Skin of body (tissue), 2 donors: Measurements from ENCODE around the gene TMEFF2. TPM values are rescaled to one million over a fixed set of nuclear protein-coding genes. Genes with fewer than 3 reads are reported as not detected.

Experiments
- DNase-seq: peaks from one replicate; lab custom pipeline; 2025; lab: John Stamatoyannopoulos, UW
- total RNA-seq: library from RNA; depleted of rRNA; stranded (reverse); fragments of >200 nt; gene quantifications from one replicate; pipeline ENCODE4 v1.2.3, GENCODE V29; 2014

TMEFF2 gene
- total RNA-seq, 1 donor from 2014 or later, result 1.1 TPM

GRCh38 chr2:192069417-192069816 is 125.3 kb downstream of the TMEFF2 start:
- no peak for DNase-seq

DNA sequence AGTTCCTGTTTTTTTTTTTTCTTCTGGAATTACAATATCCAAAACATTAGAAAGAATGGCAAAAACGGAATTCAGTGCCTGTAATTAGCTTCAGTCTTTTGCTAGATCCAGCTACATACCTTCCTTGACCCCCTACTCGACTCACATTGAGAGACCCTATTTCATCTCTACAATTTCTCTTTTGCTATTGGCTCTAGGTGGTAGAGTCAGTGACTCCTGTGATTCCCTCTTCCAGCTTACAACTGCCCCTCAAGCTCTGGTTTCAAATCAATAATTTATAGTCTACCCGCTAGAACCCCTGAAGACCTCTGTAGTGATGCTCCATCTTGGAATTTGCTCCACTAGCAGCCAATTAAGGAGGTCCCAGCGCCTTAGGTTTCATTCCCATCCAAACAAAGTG is 125.8 kb downstream of the TMEFF2 start:
- DNase-seq, result no peak

GRCh38 chr2:192067631-192068030 is 127.1 kb downstream of the TMEFF2 start:
- DNase-seq, result no peak

DNA sequence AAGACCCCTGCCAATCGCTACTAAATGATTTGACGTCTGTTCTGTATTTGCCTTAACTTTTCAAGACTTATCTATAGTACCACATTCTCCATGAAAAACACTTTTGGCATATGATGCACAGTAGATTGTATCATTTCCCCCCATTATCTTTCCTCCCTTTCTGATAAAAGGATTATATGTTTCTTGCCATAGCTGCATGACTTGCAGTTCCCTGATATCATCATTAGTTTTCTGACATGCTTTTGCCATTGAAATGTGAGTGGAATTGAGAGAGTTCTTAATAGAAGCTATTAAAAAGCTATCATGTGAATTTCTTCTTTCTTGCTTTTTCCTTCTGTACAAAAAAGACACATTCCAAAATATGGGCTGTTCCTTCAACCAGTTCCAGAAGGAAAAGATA is 130.3 kb downstream of the TMEFF2 start:
- DNase-seq, result no peak

DNA sequence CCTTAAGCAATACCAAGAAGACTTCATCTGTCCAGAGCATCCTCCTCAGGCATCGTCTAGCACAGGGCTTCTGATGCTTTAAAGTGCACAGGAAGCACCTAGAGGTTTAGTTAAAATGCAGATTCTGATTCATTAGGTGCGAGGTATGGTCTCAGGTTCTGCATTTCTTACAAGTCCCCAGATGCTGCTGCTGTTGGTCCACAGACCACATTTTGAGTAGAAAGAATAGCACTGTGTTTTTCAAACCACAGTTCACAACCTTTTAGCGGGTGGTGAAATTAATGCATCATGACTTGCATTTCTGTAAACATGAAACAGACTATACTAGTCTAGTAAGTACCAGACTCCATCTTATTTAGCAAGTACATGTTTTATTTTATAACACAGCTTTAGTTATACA is 134.6 kb downstream of the TMEFF2 start:
- DNase-seq, result no peak

DNA sequence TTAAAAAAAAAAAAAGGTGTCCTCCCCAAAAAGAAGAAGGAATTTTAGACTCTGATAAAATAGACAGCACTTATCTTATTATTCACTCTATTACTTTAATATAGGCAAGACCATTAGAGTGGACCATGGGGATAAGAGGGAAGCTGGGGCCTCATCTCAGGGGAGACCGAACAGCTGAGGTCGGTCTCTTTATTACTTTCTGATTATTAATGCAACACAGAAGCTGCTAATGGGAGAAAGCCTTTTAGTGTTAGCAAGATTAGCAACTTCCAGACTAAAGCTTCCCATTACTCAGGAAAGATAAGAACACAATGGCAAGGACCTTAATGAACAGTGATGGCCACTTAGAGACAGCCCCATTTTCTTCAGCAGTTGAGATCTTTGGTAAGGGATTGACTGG is 135.5 kb downstream of the TMEFF2 start:
- DNase-seq, result no peak

DNA sequence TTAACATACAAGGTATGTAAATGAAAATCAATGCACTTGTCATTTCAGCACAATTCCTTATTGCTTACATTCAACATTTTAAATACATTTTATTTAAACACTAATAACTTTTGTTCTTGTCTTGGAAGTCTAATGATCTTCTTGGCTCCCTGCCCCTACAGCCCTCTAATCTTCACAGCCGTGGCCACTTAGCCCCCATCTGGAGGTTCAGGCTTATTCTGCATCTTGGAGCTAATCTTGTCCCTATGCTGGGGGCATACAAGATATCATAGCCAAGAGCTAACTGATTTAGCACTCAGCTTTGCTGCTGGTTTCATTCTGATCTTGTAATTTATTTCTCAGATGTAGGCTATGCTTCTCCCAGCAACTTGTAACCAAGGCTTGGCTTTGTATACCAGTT is 140.8 kb downstream of the TMEFF2 start:
- DNase-seq, result no peak

- DNase-seq, result no peak
These were observed 143.2 kb downstream of the TMEFF2 start for GRCh38 chr2:192051533-192051932.

- DNase-seq, result no peak
These were observed 145.4 kb downstream of the TMEFF2 start for GRCh38 chr2:192049362-192049761.

- no peak for DNase-seq
These were observed 147.2 kb downstream of the TMEFF2 start for GRCh38 chr2:192047315-192048107.

- no peak for DNase-seq
These were observed 150.2 kb downstream of the TMEFF2 start for GRCh38 chr2:192044496-192044895.

GRCh38 chr2:192043216-192043870 is 151.4 kb downstream of the TMEFF2 start:
- no peak for DNase-seq

DNA sequence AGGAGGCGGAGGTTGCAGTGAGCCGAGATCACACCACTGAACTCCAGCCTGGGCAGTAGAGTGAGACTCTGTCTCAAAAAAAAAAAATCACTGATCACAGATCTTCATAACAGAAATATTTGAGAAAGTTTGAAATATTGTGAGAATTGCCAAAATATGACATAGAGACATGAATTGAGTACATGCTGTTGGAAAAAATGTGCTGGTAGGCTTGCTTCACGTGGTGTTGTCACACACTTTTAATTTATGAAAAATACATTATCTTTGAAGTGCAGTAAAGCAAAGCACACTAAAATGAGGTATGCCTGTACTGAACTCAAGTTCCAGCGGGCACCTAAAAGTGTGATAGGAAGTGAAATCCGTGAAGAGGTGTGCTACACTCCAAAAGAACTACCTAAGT is 152.6 kb downstream of the TMEFF2 start:
- no peak for DNase-seq

- DNase-seq, result no peak
These were observed 156.6 kb downstream of the TMEFF2 start for GRCh38 chr2:192038110-192038509.

- no peak for DNase-seq
These were observed 158.8 kb downstream of the TMEFF2 start for GRCh38 chr2:192035731-192036442.

DNA sequence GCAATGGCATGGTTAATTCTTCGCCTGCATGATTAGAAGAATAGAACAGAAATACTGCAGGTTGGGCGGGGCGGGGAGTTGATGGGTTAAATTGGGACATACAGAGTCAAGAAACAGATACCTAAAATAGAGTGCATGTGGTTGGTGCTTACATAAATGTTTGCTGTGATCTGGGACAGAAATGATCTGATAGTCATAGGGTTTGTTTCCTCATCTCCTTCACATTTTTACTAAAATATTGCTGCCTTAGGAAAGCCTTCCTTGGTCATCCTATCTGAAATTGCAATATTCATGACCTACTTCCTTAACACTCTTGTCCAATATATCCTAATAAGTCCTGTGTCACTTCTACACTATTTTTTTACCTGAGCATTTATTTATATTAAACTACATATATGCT is 163.9 kb downstream of the TMEFF2 start:
- DNase-seq, result no peak

DNA sequence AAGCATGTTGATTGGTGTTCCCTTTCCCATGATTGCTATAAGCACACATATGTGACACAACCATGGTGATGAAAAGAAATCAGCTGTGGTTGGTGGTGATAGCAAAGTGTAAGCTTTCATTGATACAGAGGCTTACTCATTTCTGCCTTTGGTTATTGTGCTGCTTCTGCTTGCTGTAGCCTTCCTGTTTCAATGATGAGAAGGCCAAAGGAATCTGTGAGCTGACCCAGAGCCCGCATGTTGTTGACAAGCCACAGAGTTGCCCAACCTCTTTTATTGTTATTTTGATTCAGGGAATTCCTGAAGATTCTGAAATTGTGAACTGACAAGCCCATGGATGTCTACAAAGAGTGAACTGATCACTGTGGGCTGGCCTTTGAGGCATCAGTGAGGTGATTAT is 164.4 kb downstream of the TMEFF2 start:
- DNase-seq, result no peak

DNA sequence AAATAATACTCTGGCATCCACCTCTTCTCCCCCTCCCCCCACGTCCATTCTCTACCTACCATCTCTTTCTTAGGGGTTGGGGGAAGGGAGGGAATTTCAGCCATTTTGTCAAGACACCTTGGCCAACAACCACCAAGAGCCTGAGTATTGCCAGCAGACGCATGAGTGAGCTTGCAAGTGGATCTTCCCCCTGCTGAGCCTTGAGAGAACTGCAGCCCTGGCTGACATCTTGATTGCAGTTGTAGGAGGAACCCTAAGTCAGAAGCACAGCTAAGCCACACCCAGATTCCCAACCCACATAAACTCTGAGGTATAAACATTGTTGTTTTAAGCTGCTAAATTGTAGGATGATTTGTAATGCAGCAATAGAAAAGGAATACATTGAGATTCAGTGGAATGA is 165.6 kb downstream of the TMEFF2 start:
- no peak for DNase-seq

GRCh38 chr2:192026825-192027120 is 168.0 kb downstream of the TMEFF2 start:
- DNase-seq, result peak; percentile 13

DNA sequence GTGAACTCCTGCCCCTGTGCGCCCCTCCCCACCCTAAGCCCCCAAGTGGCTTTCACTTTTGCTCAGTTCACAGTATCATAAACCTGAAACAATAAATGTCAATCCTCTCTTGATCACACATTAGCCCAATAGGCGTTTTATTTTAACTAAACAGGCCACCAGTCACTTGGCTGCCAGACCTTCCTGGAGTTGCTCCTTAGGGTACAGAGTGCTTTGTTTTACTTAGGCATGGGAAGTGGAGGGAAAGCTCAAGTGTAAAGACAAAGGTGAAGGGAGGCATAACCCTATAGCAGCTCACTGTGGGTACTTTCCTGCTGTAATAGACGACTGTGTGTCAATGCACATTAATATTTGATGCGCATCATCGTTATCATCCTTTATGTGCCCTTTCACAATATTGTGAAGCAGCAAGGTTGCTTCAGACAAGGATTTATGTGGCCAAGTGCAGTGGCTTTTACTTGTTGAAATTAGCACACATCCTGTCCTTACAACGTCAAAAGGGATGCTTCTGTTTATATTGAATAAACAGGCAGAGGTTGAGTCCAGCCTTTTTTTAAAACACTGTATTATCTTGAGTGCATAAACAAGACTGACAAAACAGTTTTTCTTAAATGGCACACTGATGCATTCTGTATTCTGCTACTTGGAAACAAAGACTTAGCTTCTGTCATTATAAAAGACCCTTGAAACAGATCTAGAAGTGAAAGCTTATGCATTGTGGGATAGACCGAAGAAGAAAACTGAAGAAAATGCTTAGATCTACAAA is 168.5 kb downstream of the TMEFF2 start:
- no peak for DNase-seq

DNA sequence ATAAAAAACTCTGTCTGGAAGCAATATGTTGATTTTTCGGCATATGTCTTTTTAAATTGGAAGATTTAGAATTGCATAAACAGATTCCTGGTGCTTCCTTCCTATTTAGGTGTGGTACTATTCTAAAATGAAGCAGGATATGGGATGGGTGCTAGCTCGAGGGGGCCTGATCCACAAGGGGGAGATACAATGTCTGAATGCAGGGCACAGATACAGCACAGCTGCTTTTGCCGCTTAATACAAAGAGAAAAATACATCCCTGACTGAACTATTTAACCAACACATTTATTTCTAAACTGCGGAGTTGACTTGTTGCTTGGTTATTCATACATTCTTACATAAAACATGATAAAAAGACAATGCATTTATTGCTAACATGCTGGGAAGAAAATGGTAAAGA is 169.1 kb downstream of the TMEFF2 start:
- DNase-seq, result no peak

- no peak for DNase-seq
These were observed 171.7 kb downstream of the TMEFF2 start for GRCh38 chr2:192023006-192023405.
